HFFc6 (cell line): ENCODE data around the gene ATP6V0B. TPM values are rescaled to one million over a fixed set of nuclear protein-coding genes. Genes with fewer than 3 reads are reported as not detected.

Experiments used
- DNase-seq: peaks from one replicate; pipeline ENCODE4 v3.0.0-alpha.2; 2018
- H3K27ac Mint-ChIP-seq: 2 replicates; pipeline ENCODE4 v1.8.0; 2020; ENCODE audit warnings: mild to moderate bottlenecking, mixed read lengths
- H3K27me3 Mint-ChIP-seq: 2 replicates; pipeline ENCODE4 v1.8.0; 2021; ENCODE audit warnings: mild to moderate bottlenecking, moderate library complexity, mixed read lengths; ENCODE audit not compliant: insufficient read depth
- H3K36me3 Mint-ChIP-seq: 2 replicates; pipeline ENCODE4 v1.8.0; 2021; ENCODE audit warnings: low read depth, mixed read lengths
- H3K4me1 Mint-ChIP-seq: 2 replicates; pipeline ENCODE4 v1.8.0; 2020; ENCODE audit warnings: low read depth, mixed read lengths
- H3K4me3 Mint-ChIP-seq: 2 replicates; pipeline ENCODE4 v1.8.0; 2020; ENCODE audit warnings: mild to moderate bottlenecking, moderate library complexity, mixed read lengths
- H3K9me3 Mint-ChIP-seq: 2 replicates; pipeline ENCODE4 v1.8.0; 2020; ENCODE audit warnings: mild to moderate bottlenecking, mixed read lengths
- CTCF ChIP-seq: fragments of 200-600 bp; sonication (generic); IDR thresholded peaks from 2 replicates; pipeline ENCODE4 v1.5.0; 2021; ENCODE audit warnings: antibody characterized with exemption, mild to moderate bottlenecking
- total RNA-seq, 6 experiments: library from RNA; stranded (reverse); fragmentation: NEBNext Ultra II Directional; extraction: Animal tissue kit (Norgen Biotek cat#: 25700); gene quantifications; 2 replicates in 1 of 6; 3 replicates in 5 of 6; pipeline ENCODE4 v1.2.3, GENCODE V29; 2021

Gene ATP6V0B
- total RNA-seq, 6 experiments from 2014 or later = 145 to 191 (median 155) TPM

GRCh38 chr1:43934986-43935324 is 39.8 kb upstream of the ATP6V0B start:
- H3K4me1 Mint-ChIP-seq = peaks cover 24% of the 10 kb centered on the region
- H3K27ac Mint-ChIP-seq = no peak overlapping the region
- H3K9me3 Mint-ChIP-seq = no peaks in the 10 kb centered on the region; the same call in 1 of the 2 replicates
- no peak for DNase-seq
- peak; percentile 47 for TF ChIP-seq CTCF
- H3K4me3 Mint-ChIP-seq = no peak overlapping the region
- H3K27me3 Mint-ChIP-seq = peaks cover 3% of the 10 kb centered on the region; the same call in 1 of the 2 replicates
- peaks cover 5% of the 10 kb centered on the region for H3K36me3 Mint-ChIP-seq

- no peaks in the 10 kb centered on the region for H3K36me3 Mint-ChIP-seq
- no peak overlapping the region for H3K4me3 Mint-ChIP-seq
- H3K27ac Mint-ChIP-seq = no peak overlapping the region
- peaks cover 3% of the 10 kb centered on the region; the same call in 1 of the 2 replicates for H3K27me3 Mint-ChIP-seq
- H3K4me1 Mint-ChIP-seq = peaks cover 23% of the 10 kb centered on the region
- no peaks in the 10 kb centered on the region for H3K9me3 Mint-ChIP-seq
- TF ChIP-seq CTCF = no peak
- DNase-seq = no peak
These were observed 38.9 kb upstream of the ATP6V0B start for GRCh38 chr1:43935711-43936427.

- Mint-ChIP-seq H3K4me1 (peaks cover 23% of the 10 kb centered on the region), H3K27ac (no peak overlapping the region), H3K4me3 (peak overlapping the region; percentile 25; the same call in 1 of the 2 replicates), H3K9me3 (no peaks in the 10 kb centered on the region), H3K27me3 (peaks cover 3% of the 10 kb centered on the region; the same call in 1 of the 2 replicates), H3K36me3 (no peaks in the 10 kb centered on the region)
- DNase-seq = no peak
- TF ChIP-seq CTCF = peak; percentile 7; the same call in 1 of the 2 replicates
These were observed 38.2 kb upstream of the ATP6V0B start for GRCh38 chr1:43936431-43937151.

GRCh38 chr1:43937179-43937865 is 37.4 kb upstream of the ATP6V0B start:
- H3K4me1 Mint-ChIP-seq = peaks cover 22% of the 10 kb centered on the region
- H3K9me3 Mint-ChIP-seq = no peaks in the 10 kb centered on the region
- no peak for TF ChIP-seq CTCF
- no peak overlapping the region for H3K4me3 Mint-ChIP-seq
- H3K27ac Mint-ChIP-seq = no peak overlapping the region
- DNase-seq = no peak
- no peaks in the 10 kb centered on the region for H3K36me3 Mint-ChIP-seq
- H3K27me3 Mint-ChIP-seq = peaks cover 3% of the 10 kb centered on the region; the same call in 1 of the 2 replicates

GRCh38 chr1:43938383-43938782 is 36.4 kb upstream of the ATP6V0B start:
- no peaks in the 10 kb centered on the region for H3K9me3 Mint-ChIP-seq
- H3K27ac Mint-ChIP-seq = no peak overlapping the region
- DNase-seq = no peak
- H3K36me3 Mint-ChIP-seq = no peaks in the 10 kb centered on the region
- no peak for TF ChIP-seq CTCF
- no peak overlapping the region for H3K4me3 Mint-ChIP-seq
- H3K4me1 Mint-ChIP-seq = peaks cover 12% of the 10 kb centered on the region
- peaks cover 3% of the 10 kb centered on the region; the same call in 1 of the 2 replicates for H3K27me3 Mint-ChIP-seq
